ENCODE measurements around the gene ADGRF3.

DNA sequence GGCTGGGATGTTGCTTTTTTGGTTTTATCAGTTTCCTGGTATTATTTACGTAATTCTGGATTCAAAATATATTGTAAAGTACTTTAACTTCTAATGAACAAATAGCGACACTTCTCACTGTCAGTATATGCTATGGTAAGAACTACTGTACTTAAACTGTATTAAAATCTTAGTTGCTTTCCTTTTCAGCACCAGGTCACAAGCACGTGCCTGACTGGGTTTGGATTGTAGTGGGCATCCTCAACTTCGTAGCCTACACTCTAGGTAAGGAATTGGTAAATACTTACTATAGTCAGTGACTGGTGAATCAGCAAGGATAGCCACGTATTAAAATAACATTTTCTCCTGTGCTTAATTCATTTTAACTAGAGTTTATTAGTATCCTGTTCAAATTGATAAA is 20.4 kb upstream of the ADGRF3 start:
- TF ChIP-seq EZH2 (IDR thresholded peaks at IDR 0.05; ENCODE audit: borderline replicate concordance, low read depth, low read length, severe bottlenecking) = no peak
- TF ChIP-seq CTCF (IDR thresholded peaks at IDR 0.05; ENCODE audit: borderline replicate concordance, extremely low read depth, low read length, poor library complexity, severe bottlenecking) = no peak

Data from DND-41 (cell line).